Fibroblast of skin of left biceps (primary cell): Measurements from ENCODE around the gene ASTN1.

Source experiments
- DNase-seq, 2 experiments: peaks; one replicate each; pipeline ENCODE4 v3.0.0-alpha.2; 2013; ENCODE audit warnings: low read depth in 2 of 2

ASTN1 gene

GRCh38 chr1:176993587-176993986 lies 170.9 kb downstream of the ASTN1 start:
- no peak for DNase-seq

- DNase-seq, result no peak
Observed at GRCh38 chr1:176989754-176990153, 174.8 kb downstream of the ASTN1 start.

- peak in 1 of 2 experiments; percentile 10 for DNase-seq
Observed at GRCh38 chr1:176989023-176989422, 175.5 kb downstream of the ASTN1 start.

- peak; percentile 29 to 32 for DNase-seq
Observed at GRCh38 chr1:176987016-176987415, 177.5 kb downstream of the ASTN1 start.

- DNase-seq, result no peak
Observed at GRCh38 chr1:176983731-176984130, 180.8 kb downstream of the ASTN1 start.

- no peak for DNase-seq
Observed at GRCh38 chr1:176976771-176977170, 187.7 kb downstream of the ASTN1 start.

GRCh38 chr1:176976225-176976624 lies 188.3 kb downstream of the ASTN1 start:
- no peak for DNase-seq

GRCh38 chr1:176964687-176965086 lies 199.8 kb downstream of the ASTN1 start:
- DNase-seq, result no peak

- no peak for DNase-seq
Observed at GRCh38 chr1:176963181-176963580, 201.3 kb downstream of the ASTN1 start.

- DNase-seq, result no peak
Observed at GRCh38 chr1:176961678-176962077, 202.8 kb downstream of the ASTN1 start.

GRCh38 chr1:176959191-176959820 lies 205.2 kb downstream of the ASTN1 start:
- no peak for DNase-seq

GRCh38 chr1:176957603-176958002 lies 206.9 kb downstream of the ASTN1 start:
- DNase-seq, result no peak

GRCh38 chr1:176954242-176954641 lies 210.3 kb downstream of the ASTN1 start:
- no peak for DNase-seq

- DNase-seq, result no peak
Observed at GRCh38 chr1:176950736-176951324, 213.7 kb downstream of the ASTN1 start.

- peak; percentile 1 for DNase-seq
Observed at GRCh38 chr1:176949033-176949662, 215.4 kb downstream of the ASTN1 start.

- DNase-seq, result no peak
Observed at GRCh38 chr1:176944606-176945005, 219.9 kb downstream of the ASTN1 start.

- DNase-seq, result no peak
Observed at GRCh38 chr1:176943783-176944182, 220.7 kb downstream of the ASTN1 start.

- DNase-seq, result no peak
Observed at GRCh38 chr1:176942346-176942745, 222.2 kb downstream of the ASTN1 start.

GRCh38 chr1:176939993-176940392 lies 224.5 kb downstream of the ASTN1 start:
- no peak for DNase-seq

- DNase-seq, result no peak
Observed at GRCh38 chr1:176938375-176938774, 226.1 kb downstream of the ASTN1 start.

- no peak for DNase-seq
Observed at GRCh38 chr1:176934370-176934769, 230.1 kb downstream of the ASTN1 start.

GRCh38 chr1:176932114-176933104 lies 232.1 kb downstream of the ASTN1 start:
- no peak for DNase-seq
